ENCODE data around the gene SMPD4. TPM values are rescaled to one million over a fixed set of nuclear protein-coding genes. Genes with fewer than 3 reads are reported as not detected.
A peak's percentile ranks its signal among the peaks of the same experiment; 100 is the strongest.
"Not testable (repeated sequence)": the region's sequence is repeated elsewhere in the genome, so short reads cannot be mapped to it uniquely, and the experiment has no call there.

The SMPD4 gene
- total and polyA plus RNA-seq, 2 donors (not counting 3 experiments of a cell fraction or from before 2014, with no cell fraction given) = 85.3 to 88.1 TPM

DNA sequence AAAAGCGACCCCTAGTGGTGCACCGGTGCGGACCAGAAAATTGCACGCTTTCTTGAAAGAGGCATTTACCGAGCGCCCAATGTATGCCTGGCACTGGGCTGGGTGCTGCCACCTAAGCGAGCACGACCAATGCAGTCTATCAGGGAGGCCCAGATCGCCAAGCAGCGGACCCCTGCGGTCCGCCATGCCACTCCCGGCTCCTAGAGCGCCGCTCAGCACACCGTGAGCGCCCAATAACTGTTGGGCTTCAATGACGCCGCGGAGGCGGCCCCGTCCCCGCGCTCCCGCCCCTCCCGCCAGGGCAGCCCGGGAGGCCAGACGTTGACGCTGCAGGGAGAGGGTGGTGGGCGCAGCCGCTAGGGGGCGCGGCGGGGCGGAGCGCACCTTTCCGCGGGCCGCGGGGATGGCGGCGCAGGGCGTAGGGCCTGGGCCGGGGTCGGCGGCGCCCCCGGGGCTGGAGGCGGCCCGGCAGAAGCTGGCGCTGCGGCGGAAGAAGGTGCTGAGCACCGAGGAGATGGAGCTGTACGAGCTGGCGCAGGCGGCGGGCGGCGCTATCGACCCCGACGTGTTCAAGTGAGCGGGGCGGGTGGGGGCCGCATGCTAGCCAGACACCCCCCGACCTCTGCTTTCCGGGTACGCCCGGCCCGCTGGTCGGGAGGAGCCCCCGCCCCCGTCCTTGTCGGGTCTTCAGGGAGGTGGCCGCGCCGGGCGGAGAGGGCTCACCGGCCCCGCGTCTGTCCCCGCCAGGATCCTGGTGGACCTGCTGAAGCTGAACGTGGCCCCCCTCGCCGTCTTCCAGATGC lies 679 bp upstream of the SMPD4 start, which contains the start of gene MZT2B:
Gene MZT2B (plus strand): TSS at position 383 of the 803 bp plus-strand sequence. CDS start 21 bp downstream, at position 404.
- peak within 1 kb of the TSS; percentile 92 for H3K9ac ChIP-seq (replicated peaks; ENCODE audit: extremely low read depth, insufficient read depth, low read length)
- peak; percentile 42 for TF ChIP-seq POLR2AphosphoS5 (IDR thresholded peaks at IDR 0.05; ENCODE audit: insufficient read depth, low read depth, low read length)
- peak; percentile 62 for TF ChIP-seq POLR2A (IDR thresholded peaks at IDR 0.05; ENCODE audit: low read depth, low read length)
- TF ChIP-seq, protein P1, sequence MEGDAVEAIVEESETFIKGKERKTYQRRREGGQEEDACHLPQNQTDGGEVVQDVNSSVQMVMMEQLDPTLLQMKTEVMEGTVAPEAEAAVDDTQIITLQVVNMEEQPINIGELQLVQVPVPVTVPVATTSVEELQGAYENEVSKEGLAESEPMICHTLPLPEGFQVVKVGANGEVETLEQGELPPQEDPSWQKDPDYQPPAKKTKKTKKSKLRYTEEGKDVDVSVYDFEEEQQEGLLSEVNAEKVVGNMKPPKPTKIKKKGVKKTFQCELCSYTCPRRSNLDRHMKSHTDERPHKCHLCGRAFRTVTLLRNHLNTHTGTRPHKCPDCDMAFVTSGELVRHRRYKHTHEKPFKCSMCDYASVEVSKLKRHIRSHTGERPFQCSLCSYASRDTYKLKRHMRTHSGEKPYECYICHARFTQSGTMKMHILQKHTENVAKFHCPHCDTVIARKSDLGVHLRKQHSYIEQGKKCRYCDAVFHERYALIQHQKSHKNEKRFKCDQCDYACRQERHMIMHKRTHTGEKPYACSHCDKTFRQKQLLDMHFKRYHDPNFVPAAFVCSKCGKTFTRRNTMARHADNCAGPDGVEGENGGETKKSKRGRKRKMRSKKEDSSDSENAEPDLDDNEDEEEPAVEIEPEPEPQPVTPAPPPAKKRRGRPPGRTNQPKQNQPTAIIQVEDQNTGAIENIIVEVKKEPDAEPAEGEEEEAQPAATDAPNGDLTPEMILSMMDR (IDR thresholded peaks at IDR 0.05; ENCODE audit: extremely low read depth in 1 of 2, insufficient read depth in 1 of 2, low read depth in 1 of 2, low read length in 2 of 2) = peak; percentile 76 to 81
- peak within 1 kb of the TSS; percentile 82 for H3K4me2 ChIP-seq (ENCODE audit: insufficient read depth, low read length)
- H4K20me1 ChIP-seq (replicated peaks; ENCODE audit: control insufficient read depth, extremely low read depth, insufficient read depth, low read length); BruUV-seq (replicated peaks); H3K36me3 ChIP-seq (ENCODE audit: control insufficient read depth in 2 of 2, extremely low read depth in 1 of 2, insufficient read depth in 2 of 2, low read length in 2 of 2); H3K9me1 ChIP-seq (replicated peaks; ENCODE audit: control insufficient read depth, extremely low read depth, insufficient read depth, low read length); H3K27me3 ChIP-seq (ENCODE audit: control insufficient read depth in 2 of 2, insufficient read depth in 2 of 2, low read length in 2 of 2); dilution Hi-C loops (cut with MboI; ENCODE audit: extremely low pct_ligation_motif_present, low sequenced_read_pairs); H3K9me3 ChIP-seq (replicated peaks; ENCODE audit: control insufficient read depth, insufficient read depth, low read length): not testable (repeated sequence)
- H3K4me1 ChIP-seq (ENCODE audit: control insufficient read depth, extremely low read depth, insufficient read depth, low read length) = peaks cover 11% of the 10 kb centered on the region
- peak within 1 kb of the TSS; percentile 83 for H2AFZ ChIP-seq (ENCODE audit: low read depth, low read length)
- DNase-seq (ENCODE audit: low read depth, low spot score) (peak; percentile 83), FAIRE-seq (peak; percentile 85)
- ChIA-PET POLR2A (interaction anchor here (0.9 to 1.0 kb wide), 3 partner anchors 160 to 246 kb away, joined by 3 to 4 read pairs (median 4); a partner anchor contains a TSS), CTCF (interaction anchor here (0.6 to 1.9 kb wide), 14 partner anchors 11 to 546 kb away, joined by 3 to 14 read pairs (median 4); partner anchors contain the start of gene IMP4)
- H3K27ac ChIP-seq (ENCODE audit: insufficient read depth, low read depth, low read length) = peak within 1 kb of the TSS; percentile 78
- peaks cover 73% of the 10 kb centered on the region for H3K79me2 ChIP-seq (ENCODE audit: control insufficient read depth, insufficient read depth, low read length)
- peak within 1 kb of the TSS; percentile 76 to 96 (median 88) for H3K4me3 ChIP-seq (replicated peaks in 1 of 3; ENCODE audit: insufficient read depth in 1 of 3, low read depth in 1 of 3, low read length in 3 of 3)
- intact Hi-C loops (cut with micrococcal nuclease) = loop anchor here (1.0 to 5.0 kb wide), 4 partner anchors 150 to 245 kb away; partner anchors contain the start of gene IMP4

DNA sequence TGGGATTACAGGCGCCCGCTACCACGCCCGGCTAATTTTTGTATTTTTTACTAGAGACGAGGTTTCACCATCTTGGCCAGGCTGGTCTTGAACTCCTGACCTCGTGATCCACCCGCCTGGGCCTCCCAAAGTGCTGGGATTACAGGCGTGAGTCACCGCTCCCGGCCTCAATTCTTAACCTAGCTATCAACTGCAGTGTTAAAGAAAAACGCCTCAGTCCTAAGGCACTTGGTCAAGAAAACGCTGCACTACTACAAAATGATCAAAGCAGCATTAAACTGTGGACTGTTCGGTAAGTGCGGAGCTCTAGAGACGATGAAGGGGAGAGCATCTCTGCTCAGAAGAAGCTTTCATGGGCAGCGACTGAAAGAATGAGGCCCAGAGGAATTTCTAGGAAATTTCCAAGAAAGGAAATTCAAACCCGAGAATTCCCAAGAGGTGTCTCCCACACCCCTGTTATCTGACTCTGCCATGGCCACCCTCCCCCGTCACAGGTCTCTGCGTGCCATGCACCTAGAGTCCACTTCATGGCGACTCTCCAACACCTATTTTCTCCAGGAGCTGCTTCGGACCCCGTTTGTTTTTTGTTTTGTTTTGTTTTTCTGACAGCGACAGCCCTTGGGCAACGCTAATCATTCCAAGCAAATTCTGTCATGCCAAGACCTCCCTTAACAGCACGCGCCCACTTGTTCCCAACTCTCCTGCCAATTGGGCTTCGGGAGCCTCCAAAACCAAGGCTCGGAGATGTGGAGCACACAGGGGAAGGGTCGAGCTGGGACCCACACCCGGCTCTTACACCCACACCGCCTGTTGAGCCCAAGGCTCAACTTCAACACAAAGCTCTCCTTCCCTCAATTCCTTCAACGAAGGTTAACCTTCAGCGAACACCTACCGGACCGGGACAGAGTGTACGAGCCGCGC lies 738 bp downstream of the SMPD4 start:
- Histone ChIP-seq H3K27ac (ENCODE audit: insufficient read depth, low read depth, low read length) (peak overlapping the region; percentile 78), H3K4me3 (replicated peaks in 1 of 3; ENCODE audit: insufficient read depth in 1 of 3, low read depth in 1 of 3, low read length in 3 of 3) (peak overlapping the region; percentile 76 to 96 (median 88)), H3K79me2 (ENCODE audit: control insufficient read depth, insufficient read depth, low read length) (peaks cover 75% of the 10 kb centered on the region), H3K9ac (replicated peaks; ENCODE audit: extremely low read depth, insufficient read depth, low read length) (peak overlapping the region; percentile 92), H2AFZ (ENCODE audit: low read depth, low read length) (peak overlapping the region; percentile 83), H3K4me1 (ENCODE audit: control insufficient read depth, extremely low read depth, insufficient read depth, low read length) (peaks cover 11% of the 10 kb centered on the region), H3K4me2 (ENCODE audit: insufficient read depth, low read length) (peak overlapping the region; percentile 82)
- dilution Hi-C loops (cut with MboI; ENCODE audit: extremely low pct_ligation_motif_present, low sequenced_read_pairs); H3K27me3 ChIP-seq (ENCODE audit: control insufficient read depth in 2 of 2, insufficient read depth in 2 of 2, low read length in 2 of 2); DNase-seq (ENCODE audit: low read depth, low spot score); H3K36me3 ChIP-seq (ENCODE audit: control insufficient read depth in 2 of 2, extremely low read depth in 1 of 2, insufficient read depth in 2 of 2, low read length in 2 of 2); H4K20me1 ChIP-seq (replicated peaks; ENCODE audit: control insufficient read depth, extremely low read depth, insufficient read depth, low read length); H3K9me3 ChIP-seq (replicated peaks; ENCODE audit: control insufficient read depth, insufficient read depth, low read length); H3K9me1 ChIP-seq (replicated peaks; ENCODE audit: control insufficient read depth, extremely low read depth, insufficient read depth, low read length): not testable (repeated sequence)
- intact Hi-C loops (cut with micrococcal nuclease) = loop anchor here (1.0 to 5.0 kb wide), 4 partner anchors 152 to 243 kb away; partner anchors contain the start of gene IMP4
- peak; percentile 72 for FAIRE-seq
- POLR2A ChIA-PET = interaction anchor here (0.9 to 1.0 kb wide), 2 partner anchors 161 to 244 kb away, joined by 3 to 4 read pairs; a partner anchor contains a TSS
- TSS peak; percentile 55 for BruUV-seq (replicated peaks)
- CTCF ChIA-PET = interaction anchor here (0.6 to 1.7 kb wide), 13 partner anchors 12 to 547 kb away, joined by 3 to 14 read pairs (median 4); partner anchors contain the start of gene IMP4

- BruUV-seq (replicated peaks); H3K27me3 ChIP-seq (ENCODE audit: control insufficient read depth in 2 of 2, insufficient read depth in 2 of 2, low read length in 2 of 2); H3K4me2 ChIP-seq (ENCODE audit: insufficient read depth, low read length); H3K4me3 ChIP-seq (replicated peaks in 1 of 3; ENCODE audit: insufficient read depth in 1 of 3, low read depth in 1 of 3, low read length in 3 of 3); H4K20me1 ChIP-seq (replicated peaks; ENCODE audit: control insufficient read depth, extremely low read depth, insufficient read depth, low read length); H3K4me1 ChIP-seq (ENCODE audit: control insufficient read depth, extremely low read depth, insufficient read depth, low read length); H3K9ac ChIP-seq (replicated peaks; ENCODE audit: extremely low read depth, insufficient read depth, low read length); dilution Hi-C loops (cut with MboI; ENCODE audit: extremely low pct_ligation_motif_present, low sequenced_read_pairs); POLR2A ChIA-PET; H2AFZ ChIP-seq (ENCODE audit: low read depth, low read length); intact Hi-C loops (cut with micrococcal nuclease); DNase-seq (ENCODE audit: low read depth, low spot score); H3K9me3 ChIP-seq (replicated peaks; ENCODE audit: control insufficient read depth, insufficient read depth, low read length); H3K9me1 ChIP-seq (replicated peaks; ENCODE audit: control insufficient read depth, extremely low read depth, insufficient read depth, low read length); H3K27ac ChIP-seq (ENCODE audit: insufficient read depth, low read depth, low read length); CTCF ChIA-PET: not testable (repeated sequence)
- FAIRE-seq = peak; percentile 50
- H3K36me3 ChIP-seq (ENCODE audit: control insufficient read depth in 2 of 2, extremely low read depth in 1 of 2, insufficient read depth in 2 of 2, low read length in 2 of 2) = peaks cover 8 to 25% of the 10 kb centered on the region in 2 experiments
- H3K79me2 ChIP-seq (ENCODE audit: control insufficient read depth, insufficient read depth, low read length) = peaks cover 43% of the 10 kb centered on the region
Observed at GRCh38 chr2:130174866-130175265, 6.5 kb downstream of the SMPD4 start.
